HFF-Myc (cell line): ENCODE results near the gene ADAMTS17.

Experiments
- DNase-seq: peaks from one replicate; pipeline ENCODE4 v3.0.0-alpha.2; 2011; ENCODE audit warnings: low read depth; ENCODE audit errors: extremely low read depth
- H3K4me3 ChIP-seq: replicated peaks from 2 replicates; pipeline ENCODE4 v1.5.1; 2011; ENCODE audit warnings: low read depth, mild to moderate bottlenecking, control low read depth, low read length
- TF ChIP-seq, protein P1 (sequence below): IDR thresholded peaks from 2 replicates; pipeline ENCODE4 v1.5.1; 2012; ENCODE audit warnings: mild to moderate bottlenecking, low read depth, low read length, control low read depth; ENCODE audit errors: missing control alignments

ADAMTS17 gene

DNA sequence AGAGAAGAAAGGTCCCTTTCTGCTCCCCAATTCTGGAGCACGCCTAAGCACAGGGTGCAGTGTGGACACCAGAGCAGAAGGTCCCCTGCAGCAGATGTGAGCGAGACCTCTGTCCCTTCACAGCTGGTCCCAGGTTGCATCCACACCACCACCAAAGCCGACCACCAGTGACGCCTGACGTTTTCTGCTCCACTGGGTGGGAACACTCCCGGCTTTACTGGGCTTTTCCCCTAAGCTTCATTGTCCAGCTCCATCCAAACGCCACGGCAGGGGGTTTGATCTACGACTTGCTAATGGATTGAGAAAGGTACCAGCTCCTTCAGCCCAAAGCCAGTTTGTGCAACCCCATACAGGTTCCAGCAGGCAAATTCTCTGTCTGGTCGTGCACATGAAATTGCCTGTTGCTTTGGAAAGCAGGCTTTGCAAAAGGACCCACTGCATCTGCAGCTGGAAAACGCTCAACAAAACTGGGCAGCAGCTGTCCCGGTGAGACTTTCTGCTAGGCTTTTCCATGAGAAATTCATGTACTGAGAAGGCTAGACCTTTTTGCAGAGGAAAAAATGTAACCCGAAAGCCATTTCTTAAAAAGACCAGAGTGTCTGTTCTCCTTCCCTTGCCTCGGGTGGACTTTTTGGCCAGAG lies 31.1 kb downstream of the ADAMTS17 start:
- TF ChIP-seq, protein P1, sequence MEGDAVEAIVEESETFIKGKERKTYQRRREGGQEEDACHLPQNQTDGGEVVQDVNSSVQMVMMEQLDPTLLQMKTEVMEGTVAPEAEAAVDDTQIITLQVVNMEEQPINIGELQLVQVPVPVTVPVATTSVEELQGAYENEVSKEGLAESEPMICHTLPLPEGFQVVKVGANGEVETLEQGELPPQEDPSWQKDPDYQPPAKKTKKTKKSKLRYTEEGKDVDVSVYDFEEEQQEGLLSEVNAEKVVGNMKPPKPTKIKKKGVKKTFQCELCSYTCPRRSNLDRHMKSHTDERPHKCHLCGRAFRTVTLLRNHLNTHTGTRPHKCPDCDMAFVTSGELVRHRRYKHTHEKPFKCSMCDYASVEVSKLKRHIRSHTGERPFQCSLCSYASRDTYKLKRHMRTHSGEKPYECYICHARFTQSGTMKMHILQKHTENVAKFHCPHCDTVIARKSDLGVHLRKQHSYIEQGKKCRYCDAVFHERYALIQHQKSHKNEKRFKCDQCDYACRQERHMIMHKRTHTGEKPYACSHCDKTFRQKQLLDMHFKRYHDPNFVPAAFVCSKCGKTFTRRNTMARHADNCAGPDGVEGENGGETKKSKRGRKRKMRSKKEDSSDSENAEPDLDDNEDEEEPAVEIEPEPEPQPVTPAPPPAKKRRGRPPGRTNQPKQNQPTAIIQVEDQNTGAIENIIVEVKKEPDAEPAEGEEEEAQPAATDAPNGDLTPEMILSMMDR, result no peak
- no peak overlapping the region for H3K4me3 ChIP-seq
- DNase-seq, result no peak

DNA sequence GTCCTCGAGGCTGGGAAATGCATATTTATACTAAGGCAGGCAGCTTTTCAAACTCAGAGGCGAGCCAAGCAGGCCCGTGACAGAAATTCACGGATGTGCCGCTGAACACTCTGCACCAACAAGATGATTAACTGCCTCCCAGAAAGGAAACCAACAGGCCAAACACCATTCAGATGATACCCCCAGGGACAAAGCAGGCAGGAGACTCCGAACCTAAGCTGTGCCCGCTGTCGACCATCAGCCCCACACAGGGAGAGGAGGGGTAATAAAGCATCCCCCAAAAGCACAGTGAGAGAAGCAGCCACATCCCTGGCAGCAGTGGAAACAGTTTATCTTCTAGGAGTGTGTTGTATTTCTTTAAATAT lies 31.8 kb downstream of the ADAMTS17 start:
- no peak for DNase-seq
- TF ChIP-seq, protein P1, result no peak
- H3K4me3 ChIP-seq, result no peak overlapping the region

DNA sequence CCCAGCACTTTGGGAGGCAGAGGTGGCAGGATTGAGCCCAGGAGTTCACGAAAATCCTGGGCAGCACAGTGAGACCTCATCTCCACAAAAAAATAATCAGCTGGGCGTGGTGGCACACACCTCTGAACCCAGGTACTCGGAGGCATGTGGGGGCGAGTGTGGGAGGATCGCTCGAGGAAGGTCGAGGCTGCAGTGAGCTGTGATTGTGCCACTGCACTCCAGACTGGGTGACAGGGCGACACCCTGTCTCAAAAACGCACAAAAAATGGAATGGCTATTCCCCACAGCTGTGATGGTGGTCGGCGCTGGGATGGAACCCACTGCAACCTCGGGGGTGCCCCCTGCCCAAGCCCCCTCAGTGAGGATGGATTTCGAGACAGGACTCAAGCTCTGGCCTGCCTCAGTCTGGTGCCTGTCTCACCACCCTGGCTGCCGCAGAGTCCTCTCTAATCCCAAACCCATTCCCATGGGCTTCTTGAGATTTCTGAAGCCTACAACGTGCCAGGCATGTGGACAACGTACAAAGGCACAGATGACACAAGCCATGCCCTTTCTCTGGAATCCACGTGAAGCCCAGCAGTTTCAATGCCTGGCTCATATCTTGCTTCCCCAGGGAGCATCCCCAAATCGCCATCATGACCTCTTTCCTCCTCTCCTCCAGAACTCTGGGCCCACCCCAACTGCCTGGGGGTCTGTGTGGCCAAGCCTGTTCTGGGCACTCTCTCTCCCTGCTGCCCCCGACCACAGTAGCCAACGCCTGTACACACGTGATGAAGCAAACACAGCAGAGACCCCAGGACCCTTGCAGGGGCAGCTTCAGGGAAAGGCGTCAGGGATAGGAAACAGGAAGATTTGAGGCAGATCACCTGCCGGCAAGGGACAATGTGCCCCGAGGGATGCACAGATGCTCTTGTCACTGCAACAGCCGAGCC lies 32.4 kb downstream of the ADAMTS17 start:
- no peak overlapping the region for H3K4me3 ChIP-seq
- TF ChIP-seq, protein P1, result no peak
- no peak for DNase-seq

DNA sequence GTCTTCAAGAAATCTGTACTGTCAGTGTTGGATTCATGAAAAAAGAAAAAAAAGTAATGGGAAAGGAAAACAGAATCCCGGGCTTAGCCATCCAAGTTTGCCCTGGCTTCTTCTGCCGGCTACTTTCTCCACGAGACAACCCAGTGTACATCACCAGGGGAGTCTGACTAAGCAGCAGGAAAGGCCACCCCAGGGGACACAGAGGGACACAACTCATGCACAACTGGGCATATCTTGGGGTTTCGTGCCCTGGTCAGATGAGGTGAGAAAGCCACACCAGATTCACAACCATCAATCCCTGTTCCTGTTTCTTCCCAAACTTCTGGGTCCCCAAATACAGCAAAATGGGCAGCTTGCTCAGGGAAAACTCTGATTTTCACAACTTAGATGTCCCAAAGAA lies 33.2 kb downstream of the ADAMTS17 start:
- H3K4me3 ChIP-seq, result no peak overlapping the region
- no peak for DNase-seq
- TF ChIP-seq, protein P1, result no peak

DNA sequence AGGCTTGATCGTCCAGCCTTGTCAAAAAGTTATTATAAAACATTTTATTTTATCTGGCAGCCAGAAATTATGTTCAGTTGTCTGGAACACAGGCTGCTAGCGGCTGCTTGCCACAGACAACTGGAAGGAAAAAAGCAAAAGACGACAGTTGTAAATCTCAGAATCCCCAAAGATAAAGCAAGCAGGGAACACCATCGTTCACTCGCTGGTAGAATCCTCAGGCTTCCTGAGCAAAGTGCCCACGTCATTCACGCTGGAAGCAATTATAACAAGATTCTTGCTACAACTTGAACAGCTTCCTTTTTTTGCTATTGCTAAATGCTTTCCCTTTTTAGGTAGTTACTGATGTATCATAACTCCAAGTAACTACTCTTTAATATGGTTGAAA lies 33.6 kb downstream of the ADAMTS17 start:
- no peak overlapping the region for H3K4me3 ChIP-seq
- TF ChIP-seq, protein P1, result no peak
- DNase-seq, result no peak

DNA sequence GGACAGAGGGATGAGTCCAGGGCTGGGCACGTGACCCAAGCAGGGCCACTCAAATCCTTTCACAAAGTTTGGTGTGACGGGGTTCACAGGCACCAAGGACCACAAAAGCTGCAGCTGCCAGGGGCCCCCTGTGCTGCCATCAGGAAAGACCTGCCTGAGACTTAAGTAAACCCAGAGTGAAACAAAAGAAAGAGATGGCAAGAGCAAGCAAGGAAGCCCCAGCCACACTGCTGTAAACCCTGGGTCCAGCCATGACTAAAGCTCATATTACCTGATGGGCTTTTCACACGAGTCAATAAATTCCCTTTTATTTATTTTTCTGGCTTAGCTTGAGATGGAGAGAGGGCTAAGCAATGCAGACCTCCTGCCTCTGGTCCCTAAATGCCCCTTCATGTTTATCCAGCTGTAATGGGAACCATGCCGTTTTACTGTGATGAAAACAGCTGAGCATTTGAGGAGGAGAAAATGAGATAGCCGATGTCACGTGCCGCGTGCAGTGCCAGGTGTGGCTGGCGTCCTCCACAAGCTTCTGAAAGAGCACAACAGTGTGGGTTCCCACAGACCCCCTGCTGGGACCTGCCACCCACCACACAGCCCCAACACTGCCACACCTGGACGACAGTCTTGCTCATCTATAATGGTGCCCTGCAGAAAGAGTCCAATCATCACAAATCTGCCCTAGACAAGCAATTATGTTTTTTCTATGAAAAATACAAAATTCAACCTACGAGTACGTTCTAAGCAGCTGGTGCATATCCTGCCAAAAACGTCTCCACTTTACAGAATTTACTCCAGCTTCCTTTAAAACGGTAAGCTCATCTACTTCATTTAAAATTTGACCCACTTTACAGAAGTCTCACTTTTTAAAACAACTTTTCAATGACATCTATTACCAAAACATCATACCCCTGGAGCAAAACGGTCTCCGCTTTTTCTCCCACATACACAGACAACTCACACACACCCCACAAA lies 34.2 kb downstream of the ADAMTS17 start:
- H3K4me3 ChIP-seq, result no peak overlapping the region
- DNase-seq, result no peak
- TF ChIP-seq, protein P1, result no peak
